HG03439 (cell line): Measurements from ENCODE around the gene KRTAP4-8.
"Not testable (repeated sequence)": the region's sequence is repeated elsewhere in the genome, so short reads cannot be mapped to it uniquely, and the experiment has no call there.

Source experiments
- ATAC-seq: cut with Tn5 transposase; IDR thresholded peaks from one replicate; pipeline ENCODE4 v1.9.1; 2021; ENCODE audit warnings: mild to moderate bottlenecking, moderate library complexity; ENCODE audit not compliant: unreplicated experiment

KRTAP4-8 gene

DNA sequence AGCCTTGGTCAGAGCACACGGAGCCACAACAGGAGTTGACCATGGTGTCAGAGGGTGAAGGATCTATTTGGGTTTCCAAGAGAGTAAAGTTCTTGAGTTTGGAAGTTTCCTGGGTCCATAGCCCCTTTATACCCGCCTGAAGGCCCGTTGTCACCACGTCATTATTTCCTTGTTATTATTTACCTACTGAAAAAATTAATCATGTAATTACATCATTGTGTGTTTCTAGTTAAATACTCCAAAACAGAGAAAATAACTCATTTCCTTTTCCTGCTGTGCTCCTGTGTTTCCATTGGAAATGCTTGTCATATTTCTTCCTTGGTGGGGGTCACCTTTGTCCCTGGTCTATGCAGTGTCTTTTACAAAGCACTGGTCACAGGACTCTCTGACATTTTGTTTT is at the start of gene KRTAP4-8:
Gene KRTAP4-8 (minus strand): TSS at position 101 of the 400 bp plus-strand sequence. CDS start 58 bp downstream, at position 43.
- no peak for ATAC-seq

DNA sequence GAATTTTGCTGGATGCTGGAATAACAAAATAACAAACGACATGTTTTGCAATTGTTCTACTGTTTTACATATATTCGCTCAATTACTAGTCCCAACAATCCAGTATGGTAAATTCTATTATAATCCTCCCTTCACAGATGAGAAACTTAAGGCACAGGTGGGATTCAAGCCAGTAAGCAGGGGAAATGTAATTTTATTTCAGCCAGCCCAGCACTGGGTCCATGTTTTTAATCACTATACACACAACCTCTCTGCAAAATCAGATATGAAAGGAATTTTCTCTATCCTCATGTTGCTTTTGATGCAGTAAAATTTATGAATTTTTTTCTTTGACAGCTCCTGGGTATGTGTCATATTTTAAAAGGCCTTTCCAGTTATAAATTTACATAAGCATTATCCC is 47.3 kb upstream of the KRTAP4-8 start:
- no peak for ATAC-seq

DNA sequence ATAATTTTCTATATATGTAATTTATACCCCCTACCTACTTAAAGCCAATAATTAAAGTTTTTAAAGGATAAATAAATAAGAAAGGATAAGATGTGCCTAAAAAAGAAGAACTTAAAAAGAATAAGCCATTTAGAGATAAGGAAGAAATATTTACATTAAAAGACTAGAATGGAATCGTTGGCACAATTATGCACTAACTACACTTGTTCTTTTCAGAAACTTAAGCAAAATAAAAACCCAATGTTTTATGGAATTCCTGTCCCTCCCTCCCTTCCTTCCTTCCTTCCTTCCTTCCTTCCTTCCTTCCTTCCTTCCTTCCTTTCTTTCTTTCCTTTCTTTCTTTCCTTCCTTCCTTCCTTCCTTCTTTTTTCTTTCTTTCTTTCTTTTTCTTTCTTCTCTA is 46.9 kb upstream of the KRTAP4-8 start:
- ATAC-seq: no peak

DNA sequence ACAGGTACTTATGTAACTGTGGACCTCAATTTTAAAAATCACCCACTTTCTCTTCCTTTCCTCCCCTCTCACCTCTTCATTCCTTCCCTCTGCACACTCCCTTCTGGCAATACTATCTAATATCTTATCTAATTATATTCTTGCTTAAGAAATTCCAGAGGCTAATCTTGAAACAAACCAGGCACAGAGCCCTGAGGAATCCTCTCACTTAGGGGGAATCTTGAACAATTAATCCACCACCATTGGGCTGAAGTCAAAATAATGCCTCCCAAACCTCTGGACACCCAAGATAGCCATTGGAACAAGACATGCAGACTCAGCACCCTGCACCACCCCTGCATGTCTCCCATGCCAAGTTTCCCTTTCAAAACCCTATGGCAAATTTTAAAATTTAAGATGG is 43.4 kb upstream of the KRTAP4-8 start:
- no peak for ATAC-seq

DNA sequence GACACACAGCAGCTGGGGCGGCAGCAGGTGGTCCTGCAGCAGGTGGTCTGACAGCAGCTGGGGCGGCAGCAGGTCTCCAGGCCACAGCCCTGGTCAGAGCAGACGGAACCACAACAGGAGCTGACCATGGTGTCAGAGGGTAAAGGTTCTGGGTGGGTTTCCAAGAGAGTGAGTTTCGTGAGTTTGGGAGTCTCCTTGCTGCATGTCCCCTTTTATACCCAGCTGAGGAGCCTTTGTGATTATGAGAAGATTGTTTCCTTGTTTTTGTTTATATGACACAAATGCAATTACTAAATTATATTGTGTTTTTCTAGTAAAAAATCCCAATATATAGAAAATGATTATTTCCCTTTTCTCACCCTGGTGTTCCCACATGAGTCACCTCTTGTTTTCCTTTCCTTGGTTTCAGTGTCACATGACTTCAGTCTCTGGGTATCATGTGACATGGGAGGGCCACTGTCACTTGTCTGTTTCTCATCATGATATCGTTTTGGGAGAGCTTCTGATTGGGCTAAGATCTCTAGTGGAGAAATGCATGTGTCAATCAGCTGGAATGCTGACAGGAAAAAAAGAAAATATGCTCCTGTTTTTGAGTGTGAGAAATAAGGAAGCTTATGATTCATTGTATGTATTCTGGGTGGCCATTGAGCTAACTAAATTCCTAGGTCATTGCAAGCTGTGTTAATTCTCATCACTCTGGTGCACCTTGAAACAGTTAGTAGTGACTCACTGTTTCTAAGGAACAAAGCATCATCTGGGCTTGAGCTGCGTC is 42.6 kb upstream of the KRTAP4-8 start, which contains the start of gene KRTAP4-6:
Gene KRTAP4-6 (minus strand): TSS at position 185 of the 772 bp plus-strand sequence. CDS start 57 bp downstream, at position 128.
- ATAC-seq: no peak

DNA sequence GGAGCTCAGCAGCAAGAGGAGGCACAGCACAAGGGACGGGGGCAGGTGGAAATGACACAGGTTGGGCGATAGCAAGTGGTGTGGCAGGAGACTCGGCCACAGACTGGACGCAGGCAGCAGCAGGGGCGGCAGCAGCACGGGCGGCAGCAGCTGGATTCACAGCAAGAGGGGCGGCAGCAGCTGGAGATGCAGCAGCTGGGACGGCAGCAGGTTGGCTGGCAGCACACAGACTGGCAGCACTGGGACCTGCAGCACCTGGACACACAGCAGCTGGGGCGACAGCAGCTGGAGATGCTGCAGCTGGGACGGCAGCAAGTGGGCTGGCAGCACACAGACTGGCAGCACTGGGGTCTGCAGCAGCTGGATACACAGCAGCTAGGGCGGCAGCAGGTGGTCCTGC is 41.9 kb upstream of the KRTAP4-8 start:
- not testable (repeated sequence) for ATAC-seq

DNA sequence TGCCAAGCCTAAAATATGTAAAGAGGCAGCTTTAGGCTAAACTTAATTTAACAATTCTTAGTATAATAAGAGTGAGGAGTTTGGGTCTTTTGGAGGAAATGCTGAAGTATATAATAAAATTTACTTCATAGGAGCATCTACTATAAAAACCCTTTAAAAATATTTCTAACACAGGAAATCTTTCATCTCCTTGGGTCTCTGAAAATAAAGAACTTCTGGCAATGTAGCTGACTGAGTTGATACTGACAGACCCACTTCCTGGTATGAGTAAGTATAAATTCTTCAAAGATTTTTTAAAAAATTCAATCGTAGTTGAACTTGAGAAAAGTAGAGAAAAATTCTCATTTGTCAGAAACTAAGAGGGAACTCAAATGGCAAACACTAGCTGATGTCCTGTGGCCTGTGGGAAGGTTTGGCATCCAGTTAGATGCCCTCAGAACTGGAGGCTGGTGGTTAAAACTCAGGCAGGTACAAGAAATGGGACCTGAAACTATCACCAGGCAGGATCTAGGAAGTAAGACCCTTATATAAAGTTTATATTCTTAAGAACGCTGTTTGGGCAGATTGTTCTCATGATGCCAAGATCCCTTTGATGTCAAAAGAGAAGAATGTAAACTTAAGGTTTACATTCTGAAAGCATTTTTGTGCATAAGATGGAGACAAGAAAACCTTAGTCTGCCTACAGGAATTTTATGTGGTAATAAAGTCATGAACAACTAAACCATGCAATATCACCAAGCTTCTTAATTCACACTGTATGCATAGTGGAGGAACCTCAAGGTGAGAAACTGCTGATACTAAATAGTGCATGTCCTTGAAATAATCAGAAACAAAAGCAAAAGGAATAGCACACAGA is 36.2 kb upstream of the KRTAP4-8 start:
- ATAC-seq: no peak

DNA sequence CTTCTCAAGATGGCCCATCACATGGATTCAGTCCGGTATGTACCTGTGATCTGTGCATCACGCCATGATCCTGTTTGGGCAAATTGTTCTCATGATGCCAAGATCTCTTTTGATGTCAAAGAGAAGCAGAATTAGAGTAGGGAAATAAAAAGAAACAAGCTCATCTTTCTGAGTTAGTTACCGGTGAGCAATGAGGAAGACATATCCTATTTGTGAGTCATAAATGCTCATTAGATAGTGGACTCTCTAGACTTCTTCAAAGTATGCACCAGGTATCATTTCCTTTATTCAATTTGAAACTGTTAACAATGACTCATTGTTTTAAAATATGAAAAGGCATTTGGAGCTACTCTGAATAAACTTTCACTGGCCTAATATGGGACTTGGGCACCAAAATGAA is 34.0 kb upstream of the KRTAP4-8 start:
- no peak for ATAC-seq

DNA sequence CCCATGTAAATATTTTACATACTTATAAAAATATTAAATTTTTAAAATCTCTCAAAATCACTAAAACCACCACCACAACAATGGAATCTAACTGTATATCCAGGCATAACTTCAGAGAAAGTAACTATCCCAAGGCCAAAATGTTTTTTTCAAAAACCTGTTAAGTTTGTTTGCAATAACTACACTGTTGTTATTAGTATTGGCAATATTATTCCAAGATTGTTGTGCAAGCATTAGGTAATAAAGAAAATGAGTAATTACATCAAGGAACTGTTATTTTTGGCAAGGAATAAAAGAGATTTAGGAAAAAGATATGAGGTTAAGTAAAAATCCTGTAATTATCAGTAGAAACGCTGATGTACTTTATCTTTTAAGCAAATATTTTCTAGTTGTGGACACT is 29.4 kb upstream of the KRTAP4-8 start:
- no peak for ATAC-seq

DNA sequence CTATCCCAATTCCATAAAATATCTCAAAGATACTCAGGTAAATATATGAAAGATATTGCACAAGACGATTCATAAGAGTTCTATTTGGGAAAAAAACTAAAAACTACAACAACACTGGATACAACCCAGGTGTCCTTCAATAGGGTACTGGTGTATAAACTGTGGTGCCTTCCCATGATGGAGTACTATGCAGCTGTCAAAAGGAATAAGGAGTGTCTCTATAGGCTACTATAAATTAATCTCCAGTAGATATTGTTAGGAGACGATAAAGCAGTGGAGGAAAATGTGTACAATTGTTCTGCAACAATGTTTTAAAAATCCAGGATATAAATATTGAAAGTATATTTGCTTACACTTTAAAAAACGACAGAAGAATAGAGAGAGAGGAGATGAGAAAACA is 28.5 kb upstream of the KRTAP4-8 start:
- ATAC-seq: no peak

DNA sequence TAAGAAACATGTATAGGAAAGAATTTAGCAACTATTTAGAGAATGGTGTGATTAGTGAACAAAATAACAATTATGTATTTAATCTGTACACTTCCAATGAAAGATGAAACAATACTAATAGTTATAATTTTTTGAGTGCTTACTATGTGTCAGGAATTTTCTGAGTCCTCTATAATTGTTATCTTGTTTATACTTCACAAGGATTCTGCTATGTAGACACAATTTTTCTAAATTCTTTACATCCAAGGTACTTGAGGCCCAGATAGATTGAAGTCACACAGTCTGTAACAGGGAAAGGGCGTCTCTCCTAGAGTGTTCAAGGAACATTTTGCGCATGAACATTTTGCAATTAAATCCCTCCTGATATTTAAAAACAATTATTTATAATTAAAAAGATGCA is 27.1 kb upstream of the KRTAP4-8 start:
- ATAC-seq: no peak

DNA sequence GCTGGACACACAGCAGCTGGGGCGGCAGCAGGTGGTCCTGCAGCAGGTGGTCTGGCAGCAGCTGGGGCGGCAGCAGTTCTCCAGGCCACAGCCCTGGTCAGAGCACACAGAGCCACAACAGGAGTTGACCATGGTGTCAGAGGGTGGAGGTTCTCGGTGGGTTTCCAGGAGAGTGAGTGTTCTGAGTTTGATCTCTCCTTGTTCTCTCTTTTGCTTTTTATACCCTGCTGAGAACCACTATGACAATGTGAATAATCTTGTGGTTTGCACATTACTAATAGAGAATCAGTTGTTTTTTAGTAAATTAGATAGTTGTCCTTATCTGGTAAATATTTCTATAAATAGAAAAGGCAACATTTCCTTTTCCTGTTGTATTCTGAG is 26.0 kb upstream of the KRTAP4-8 start, which contains the start of gene KRTAP4-12:
Gene KRTAP4-12 (minus strand): TSS at position 192 of the 381 bp plus-strand sequence. CDS start 60 bp downstream, at position 132.
- not testable (repeated sequence) for ATAC-seq

DNA sequence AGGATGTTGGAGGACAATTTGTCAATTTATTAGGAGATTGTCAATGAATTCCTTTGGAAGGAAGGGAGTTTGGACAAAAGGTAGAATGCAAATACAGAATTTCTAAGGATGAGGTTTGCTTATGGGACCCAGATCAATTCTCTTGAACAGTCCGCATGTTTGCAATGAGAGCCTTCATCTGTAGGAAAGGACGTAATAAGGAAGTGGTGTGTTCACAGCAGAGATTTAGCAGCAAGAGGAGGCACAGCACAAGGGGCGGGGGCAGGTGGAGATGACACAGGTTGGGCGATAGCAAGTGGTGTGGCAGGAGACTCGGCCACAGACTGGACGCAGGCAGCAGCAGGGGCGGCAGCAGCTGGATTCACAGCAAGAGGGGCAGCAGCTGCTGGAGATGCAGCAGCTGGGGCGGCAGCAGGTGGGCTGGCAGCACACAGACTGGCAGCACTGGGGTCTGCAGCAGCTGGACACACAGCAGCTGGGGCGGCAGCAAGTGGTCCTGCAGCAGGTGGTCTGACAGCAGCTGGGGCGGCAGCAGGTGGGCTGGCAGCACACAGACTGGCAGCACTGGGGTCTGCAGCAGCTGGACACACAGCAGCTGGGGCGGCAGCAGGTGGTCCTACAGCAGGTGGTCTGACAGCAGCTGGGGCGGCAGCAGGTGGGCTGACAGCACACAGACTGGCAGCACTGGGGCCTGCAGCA is 25.5 kb upstream of the KRTAP4-8 start:
- ATAC-seq: not testable (repeated sequence)

DNA sequence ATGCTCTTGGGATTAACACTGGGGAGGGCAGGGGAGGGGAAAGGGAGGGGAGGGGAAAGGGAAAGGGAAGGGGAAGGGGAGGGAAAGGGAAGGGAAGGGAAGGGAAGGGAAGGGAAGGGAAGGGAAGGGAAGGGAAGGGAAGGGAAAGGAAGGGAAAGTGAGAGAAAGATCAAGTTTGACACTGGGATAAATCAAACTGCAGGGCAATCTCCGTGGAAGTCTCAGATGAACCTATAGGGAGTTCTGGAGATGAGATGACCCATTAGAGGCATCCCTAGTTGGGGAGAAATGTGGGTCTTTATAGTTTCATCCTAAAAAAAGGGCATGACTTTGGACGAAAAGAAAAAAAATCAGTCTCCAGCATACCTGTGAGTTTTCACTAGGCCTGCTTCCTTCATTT is 23.8 kb upstream of the KRTAP4-8 start:
- ATAC-seq: no peak

DNA sequence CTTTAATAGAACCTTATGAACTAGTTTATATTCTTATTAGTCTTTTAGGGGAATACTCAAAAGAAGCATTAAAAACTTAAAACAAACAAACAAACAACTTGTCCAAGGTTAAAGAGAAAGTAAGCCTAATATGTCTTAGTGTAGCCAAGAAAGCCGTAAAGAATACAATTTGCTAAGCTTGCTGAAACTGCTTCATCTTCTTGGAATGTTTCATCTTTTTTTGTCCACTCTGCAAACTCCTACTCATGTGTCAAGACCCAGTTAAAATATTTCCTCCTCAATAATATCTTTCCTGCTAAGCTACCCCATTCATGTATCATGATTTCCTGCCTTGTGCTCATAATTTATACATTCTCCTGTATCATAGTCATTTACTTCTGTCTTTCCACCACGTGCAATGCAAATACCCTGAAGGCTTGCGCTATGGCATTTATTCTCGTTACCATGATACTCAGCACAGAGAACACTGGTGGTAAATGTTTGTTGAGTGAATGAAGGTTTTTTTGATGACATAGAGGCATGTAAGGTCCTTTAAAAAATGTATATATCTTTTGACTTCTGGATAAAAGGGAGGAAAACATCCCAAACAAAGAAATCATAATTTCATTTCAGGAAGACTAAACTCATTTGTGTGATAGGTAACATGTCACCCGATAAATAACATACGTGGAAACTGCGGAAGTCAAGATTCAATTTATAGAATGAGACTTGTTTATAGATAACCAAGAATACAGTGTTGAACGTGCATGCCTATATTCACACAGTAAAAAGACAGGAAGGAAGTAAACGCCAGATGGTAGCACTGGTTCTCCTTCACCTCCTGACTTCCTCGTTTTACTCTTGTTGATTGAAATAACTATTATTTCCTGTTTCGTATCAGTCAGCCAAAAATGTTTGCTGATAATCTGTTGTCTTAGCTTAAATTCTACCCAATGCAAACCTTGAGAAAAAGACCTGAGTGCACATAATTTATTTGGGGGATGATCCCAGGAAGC is 22.1 kb upstream of the KRTAP4-8 start:
- ATAC-seq: not testable (repeated sequence)

DNA sequence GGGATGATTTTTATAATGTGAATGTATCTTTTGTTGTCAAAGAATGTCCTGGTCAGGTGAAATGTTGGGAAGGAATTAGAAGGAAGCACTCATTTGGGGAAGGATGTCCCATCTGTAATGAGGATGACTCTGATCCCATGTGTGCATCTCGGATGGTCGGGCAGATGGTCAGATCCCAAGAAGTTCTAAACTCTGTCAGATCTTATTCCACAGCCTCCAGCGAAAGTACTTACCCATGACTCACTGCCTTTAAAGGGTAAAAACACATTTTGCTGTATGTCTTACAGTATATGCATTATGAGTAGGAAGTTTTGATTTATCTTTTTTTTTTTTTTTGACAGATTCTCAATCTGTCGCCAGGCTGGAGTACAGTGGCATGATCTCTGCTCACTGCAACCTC is 20.8 kb upstream of the KRTAP4-8 start:
- ATAC-seq: no peak

DNA sequence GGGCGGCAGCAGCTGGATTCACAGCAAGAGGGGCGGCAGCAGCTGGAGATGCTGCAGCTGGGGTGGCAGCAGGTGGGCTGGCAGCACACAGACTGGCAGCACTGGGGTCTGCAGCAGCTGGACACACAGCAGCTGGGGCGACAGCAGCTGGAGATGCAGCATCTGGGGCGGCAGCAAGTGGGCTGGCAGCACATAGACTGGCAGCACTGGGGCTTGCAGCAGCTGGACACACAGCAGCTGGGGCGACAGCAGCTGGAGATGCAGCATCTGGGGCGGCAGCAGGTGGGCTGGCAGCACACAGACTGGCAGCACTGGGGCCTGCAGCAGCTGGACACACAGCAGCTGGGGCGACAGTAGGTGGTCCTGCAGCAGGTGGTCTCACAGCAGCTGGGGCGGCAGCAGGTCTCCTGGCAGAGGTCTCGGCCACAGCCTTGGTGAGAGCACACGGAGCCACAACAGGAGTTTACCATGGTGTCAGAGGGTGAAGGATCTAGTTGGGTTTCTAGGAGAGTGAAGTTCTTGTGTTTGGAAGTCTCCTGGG is 20.0 kb upstream of the KRTAP4-8 start, which contains the start of gene KRTAP4-11:
Gene KRTAP4-11 (minus strand): TSS at position 528 of the 541 bp plus-strand sequence. CDS start 58 bp downstream, at position 470.
- not testable (repeated sequence) for ATAC-seq

DNA sequence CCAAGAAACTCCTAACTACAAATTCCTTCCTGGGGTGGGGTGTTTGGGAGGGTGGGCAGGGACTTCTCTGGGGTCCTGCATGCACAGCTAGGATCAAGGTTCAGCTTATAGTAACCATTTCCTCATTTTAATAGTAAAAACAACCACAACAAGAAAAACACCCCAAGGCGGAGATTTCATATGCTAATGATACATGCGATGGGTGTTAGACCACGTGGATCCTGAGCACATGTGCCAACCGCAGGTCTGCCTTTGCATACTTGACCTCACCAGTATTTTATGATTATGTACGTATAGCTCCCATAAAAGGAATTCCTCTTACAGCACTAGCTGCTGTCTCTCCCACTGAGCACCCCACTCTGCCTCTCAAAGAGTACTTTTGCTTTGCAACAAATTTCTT is 18.4 kb upstream of the KRTAP4-8 start:
- ATAC-seq: no peak

DNA sequence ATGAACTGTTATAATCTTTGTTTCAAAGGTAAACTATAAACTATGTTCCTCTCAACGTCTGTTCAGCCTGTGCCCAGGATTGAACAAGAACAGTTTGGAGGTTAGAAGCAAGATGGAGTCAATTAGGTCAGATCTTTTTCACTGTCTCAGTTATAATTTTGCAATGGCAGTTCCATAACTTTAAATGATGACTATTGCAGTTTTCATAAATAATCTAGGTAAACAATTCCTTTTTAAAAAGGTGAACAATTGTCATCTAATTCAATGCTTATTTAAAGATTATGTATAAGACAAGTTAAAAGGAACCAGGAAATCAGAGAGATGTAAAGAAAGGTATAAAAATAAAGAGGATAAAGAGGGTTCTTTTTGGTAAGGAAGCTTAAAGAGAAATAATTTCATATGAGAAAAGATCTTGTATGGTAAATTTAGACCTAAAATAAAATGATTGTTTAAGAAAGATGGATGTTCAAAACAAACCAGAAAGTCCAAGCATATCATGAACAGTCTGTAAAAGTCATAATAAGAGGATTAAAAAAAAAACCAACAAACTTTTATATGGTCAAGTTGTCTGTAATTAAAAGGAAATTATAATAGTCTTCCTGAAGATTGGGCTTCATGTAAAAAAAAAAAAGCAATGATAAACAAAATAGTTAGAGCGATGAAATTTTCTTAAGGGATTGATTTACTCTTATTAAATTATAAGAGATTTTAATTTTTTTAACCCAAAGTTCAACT is 13.4 kb upstream of the KRTAP4-8 start:
- ATAC-seq: no peak
